Endothelial cell of umbilical vein (primary cell): Measurements from ENCODE around the gene PRPH. TPM values are rescaled to one million over a fixed set of nuclear protein-coding genes. Genes with fewer than 3 reads are reported as not detected.

Experiments
- BruUV-seq: library from RNA; stranded (reverse); fragments of 400-500 nt; replicated peaks from 2 replicates; lab custom pipeline; 2021; lab: Mats Ljungman, UMichigan
- CTCF ChIA-PET: fragments of 300-600, 350-600 bp; sonication (Branson Sonifier 250); formaldehyde crosslinking; loops from one replicate; lab custom pipeline; 2021; ENCODE audit warnings: antibody characterized with exemption, inconsistent platforms; lab: Charles Lee
- POLR2A ChIA-PET: fragments of 300-600, 350-600 bp; sonication (Branson Sonifier 250); formaldehyde crosslinking; loops from one replicate; lab custom pipeline; 2021; ENCODE audit warnings: antibody characterized with exemption, inconsistent platforms; lab: Charles Lee
- DNase-seq: peaks from one replicate; pipeline ENCODE4 v3.0.0-alpha.2; 2011; ENCODE audit warnings: low read depth, low spot score
- FAIRE-seq: peaks from 2 replicates; lab custom pipeline; 2011; peaks lifted over from hg19 to GRCh38; lab: Jason Lieb, UNC
- H2AFZ ChIP-seq: 2 replicates; pipeline ENCODE4 v1.6.0; 2012; ENCODE audit warnings: low read depth, low read length, control low read depth, inconsistent platforms
- H3K27ac ChIP-seq: 2 replicates; pipeline ENCODE4 v1.5.1; 2011; ENCODE audit warnings: low read depth, mild to moderate bottlenecking, control low read depth, low read length, moderate library complexity; ENCODE audit not compliant: insufficient read depth
- H3K27me3 ChIP-seq, 2 experiments: 2 replicates each; pipeline versions ENCODE4 v1.6.0 to v1.6.1; 2011; ENCODE audit warnings: low read length in 2 of 2, mixed read lengths in 1 of 2; ENCODE audit not compliant: control insufficient read depth in 2 of 2, insufficient read depth in 2 of 2
- H3K36me3 ChIP-seq, 2 experiments: 2 replicates in 1 of 2; 3 replicates in 1 of 2; pipeline ENCODE4 v1.5.1; 2011; ENCODE audit warnings: low read length in 2 of 2, mild to moderate bottlenecking in 1 of 2, moderate library complexity in 1 of 2; ENCODE audit not compliant: control insufficient read depth in 2 of 2, insufficient read depth in 2 of 2; ENCODE audit errors: extremely low read depth in 1 of 2
- H3K4me1 ChIP-seq: 3 replicates; pipeline ENCODE4 v1.5.1; 2011; ENCODE audit warnings: mild to moderate bottlenecking, low read length; ENCODE audit not compliant: control insufficient read depth, insufficient read depth; ENCODE audit errors: extremely low read depth
- H3K4me2 ChIP-seq: 2 replicates; pipeline ENCODE4 v1.6.1; 2011; ENCODE audit warnings: low read length, control low read depth, mixed read lengths; ENCODE audit not compliant: insufficient read depth
- H3K4me3 ChIP-seq, 3 experiments: fragments of 200-600 bp in 1 of 3; sonication (generic), shearing (Covaris generic) in 1 of 3; replicated peaks in 1 of 3; 2 replicates each; pipeline ENCODE4 v1.5.1; 2011 to 2016; ENCODE audit warnings: control low read depth in 3 of 3, low read length in 3 of 3, mild to moderate bottlenecking in 2 of 3, inconsistent platforms in 1 of 3, low read depth in 1 of 3, moderate library complexity in 1 of 3; ENCODE audit not compliant: insufficient read depth in 1 of 3
- H3K79me2 ChIP-seq: 2 replicates; pipeline ENCODE4 v1.6.0; 2012; ENCODE audit warnings: low read length, inconsistent platforms; ENCODE audit not compliant: control insufficient read depth, insufficient read depth
- H3K9ac ChIP-seq: replicated peaks from 2 replicates; pipeline ENCODE3; 2011; ENCODE audit warnings: low read length, control low read depth; ENCODE audit not compliant: insufficient read depth; ENCODE audit errors: extremely low read depth
- H3K9me1 ChIP-seq: replicated peaks from 3 replicates; pipeline ENCODE4 v1.6.0; 2011; ENCODE audit warnings: mild to moderate bottlenecking, low read length; ENCODE audit not compliant: control insufficient read depth, insufficient read depth; ENCODE audit errors: extremely low read depth
- H3K9me3 ChIP-seq: replicated peaks from 2 replicates; pipeline ENCODE4 v1.5.1; 2012; ENCODE audit warnings: low read length, inconsistent platforms; ENCODE audit not compliant: control insufficient read depth, insufficient read depth
- H4K20me1 ChIP-seq: replicated peaks from 2 replicates; pipeline ENCODE3; 2011; ENCODE audit warnings: mild to moderate bottlenecking, low read length; ENCODE audit not compliant: control insufficient read depth, insufficient read depth; ENCODE audit errors: extremely low read depth
- CTCF ChIP-seq, 2 donors: IDR thresholded peaks; 1 replicate in 1 of 2; 2 replicates in 1 of 2; pipeline ENCODE4 v1.5.1; 2011; ENCODE audit warnings: low read length in 2 of 2, mild to moderate bottlenecking in 2 of 2, moderate library complexity in 2 of 2, control low read depth in 1 of 2, inconsistent platforms in 1 of 2, low read depth in 1 of 2; ENCODE audit not compliant: insufficient read depth in 1 of 2; ENCODE audit errors: extremely low read depth in 1 of 2
- EZH2 ChIP-seq: IDR thresholded peaks from 2 replicates; pipeline ENCODE4 v1.6.1; 2012; ENCODE audit warnings: borderline replicate concordance, low read depth, mild to moderate bottlenecking, moderate library complexity, low read length, inconsistent platforms; ENCODE audit not compliant: severe bottlenecking
- FOS ChIP-seq: IDR thresholded peaks from 2 replicates; pipeline ENCODE4 v1.6.1; 2011; ENCODE audit warnings: mild to moderate bottlenecking, low read length, moderate library complexity, borderline replicate concordance; ENCODE audit not compliant: insufficient read depth
- GATA2 ChIP-seq: IDR thresholded peaks from 2 replicates; pipeline ENCODE4 v1.7.0; 2011; ENCODE audit warnings: low read depth, mild to moderate bottlenecking, moderate library complexity, mixed read lengths, low read length; ENCODE audit not compliant: insufficient read length, insufficient read depth
- JUN ChIP-seq: IDR thresholded peaks from 2 replicates; pipeline ENCODE4 v1.6.1; 2011; ENCODE audit warnings: borderline replicate concordance, low read depth; ENCODE audit not compliant: insufficient read length, insufficient read depth
- MYC ChIP-seq: IDR thresholded peaks from one replicate; pipeline ENCODE4 v1.6.1; 2011; ENCODE audit warnings: mild to moderate bottlenecking, low read depth, low read length
- POLR2A ChIP-seq: IDR thresholded peaks from 2 replicates; pipeline ENCODE4 v1.6.1; 2012; ENCODE audit warnings: low read depth, mild to moderate bottlenecking, control low read depth, low read length
- POLR2AphosphoS5 ChIP-seq: IDR thresholded peaks from 2 replicates; pipeline ENCODE4 v1.6.1; 2012; ENCODE audit warnings: low read depth, mild to moderate bottlenecking, control low read depth, low read length, moderate library complexity; ENCODE audit not compliant: insufficient read depth
- dilution Hi-C: fragments of 300-500 bp; cut with MboI; formaldehyde crosslinking; loops from one replicate; pipeline ENCODE4 v1.15.0; 2019; ENCODE audit warnings: low sequenced_read_pairs; ENCODE audit not compliant: extremely low pct_ligation_motif_present
- intact Hi-C: fragments of 100-400 bp; cut with micrococcal nuclease; formaldehyde crosslinking; loops from one replicate; pipeline ENCODE4 v1.10.0; 2022
- polyA plus RNA-seq, 4 experiments: library from polyadenylated mRNA; depleted of rRNA in 3 of 4; stranded (reverse) in 3 of 4; unstranded in 1 of 4; fragments of >200 nt; gene quantifications; 2 replicates each; pipeline versions ENCODE4 v1.2.1 to v1.2.3, GENCODE V29; 2011 to 2012; ENCODE audit warnings: missing spikeins in 1 of 4
- total RNA-seq: library from RNA; stranded (reverse); gene quantifications from 2 replicates; pipeline ENCODE4 v1.2.3, GENCODE V29; 2021
- TF ChIP-seq, protein P1 (sequence below): IDR thresholded peaks from 2 replicates; pipeline ENCODE4 v1.6.1; 2011; ENCODE audit not compliant: insufficient read depth, insufficient read length

PRPH gene
- total and polyA plus RNA-seq, 2 donors (not counting 3 experiments of a cell fraction or from before 2014, with no cell fraction given) = not detected

DNA sequence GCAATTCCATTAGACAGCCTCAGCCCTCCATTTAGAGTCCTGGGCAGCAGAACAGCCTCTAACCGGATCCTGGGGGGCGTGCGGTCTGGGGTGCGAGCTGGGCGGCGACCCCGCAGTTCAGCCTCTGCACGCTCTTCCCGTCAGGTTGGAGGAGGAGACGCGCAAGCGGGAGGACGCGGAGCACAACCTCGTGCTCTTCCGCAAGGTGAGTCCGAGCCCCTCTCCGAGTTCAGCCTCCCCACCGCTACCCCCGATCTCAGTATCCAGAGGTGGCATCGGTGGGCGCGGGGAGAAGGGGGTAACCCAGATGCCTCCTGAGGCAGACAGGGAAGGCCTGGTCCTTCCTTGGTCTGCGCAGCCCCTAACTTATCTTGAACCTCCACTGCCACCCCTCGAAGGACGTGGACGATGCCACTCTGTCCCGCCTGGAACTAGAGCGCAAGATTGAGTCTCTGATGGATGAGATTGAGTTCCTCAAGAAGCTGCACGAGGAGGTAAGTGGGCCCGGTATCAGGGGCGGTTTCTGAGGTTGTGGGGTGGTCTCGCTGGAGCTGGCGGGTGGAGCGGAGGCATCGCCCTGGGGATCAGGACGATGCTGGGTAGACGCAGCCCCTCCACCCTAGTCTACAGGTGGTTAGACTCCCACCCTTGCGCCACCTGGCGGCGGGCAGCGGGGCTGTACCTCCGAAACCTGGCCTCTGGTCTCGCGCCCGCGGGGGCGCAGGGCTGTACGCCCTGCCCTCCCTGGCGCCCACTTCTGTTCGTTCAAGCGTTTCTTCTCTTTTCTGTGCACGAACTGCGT is 1.3 kb downstream of the PRPH start:
- no peak overlapping the region for H3K9ac ChIP-seq
- dilution Hi-C loops = no loop called here
- peaks cover 32 to 42% of the 10 kb centered on the region in 2 experiments for H3K27me3 ChIP-seq
- peaks cover 3% of the 10 kb centered on the region for H3K4me1 ChIP-seq
- no peak for TF ChIP-seq EZH2
- no peak for TF ChIP-seq FOS
- no peak for TF ChIP-seq MYC
- peak; percentile 73 to 82 for TF ChIP-seq CTCF (IDR thresholded peaks at IDR 0.05; ENCODE audit: extremely low read depth in 1 of 2, insufficient read depth in 1 of 2, low read depth in 1 of 2, low read length in 2 of 2)
- no peak for TF ChIP-seq JUN
- TF ChIP-seq POLR2AphosphoS5 = no peak
- TF ChIP-seq POLR2A = no peak
- no peak for TF ChIP-seq GATA2
- TF ChIP-seq, protein P1, sequence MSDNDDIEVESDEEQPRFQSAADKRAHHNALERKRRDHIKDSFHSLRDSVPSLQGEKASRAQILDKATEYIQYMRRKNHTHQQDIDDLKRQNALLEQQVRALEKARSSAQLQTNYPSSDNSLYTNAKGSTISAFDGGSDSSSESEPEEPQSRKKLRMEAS = no peak
- POLR2A ChIA-PET = no interaction called here
- no peak for FAIRE-seq
- H3K36me3 ChIP-seq = no peaks in the 10 kb centered on the region
- H3K4me2 ChIP-seq = no peak overlapping the region
- H3K79me2 ChIP-seq = no peaks in the 10 kb centered on the region
- BruUV-seq = no TSS peak
- H3K4me3 ChIP-seq = no peak overlapping the region
- H3K27ac ChIP-seq = no peak overlapping the region
- CTCF ChIA-PET = interaction anchor here (0.6 to 12.9 kb wide), 22 partner anchors 8 to 314 kb away, joined by 3 to 173 read pairs (median 4); partner anchors contain the start of genes DNAJC22 and TROAP
- no peaks in the 10 kb centered on the region for H4K20me1 ChIP-seq
- no peaks in the 10 kb centered on the region for H3K9me1 ChIP-seq
- intact Hi-C loops = no loop called here
- no peak for DNase-seq
- H2AFZ ChIP-seq = no peak overlapping the region
- H3K9me3 ChIP-seq = no peaks in the 10 kb centered on the region
